ENCODE results near the gene MLXIPL. TPM values are rescaled to one million over a fixed set of nuclear protein-coding genes. Genes with fewer than 3 reads are reported as not detected.

MLXIPL gene
- total RNA-seq, 1 donor from 2014 or later: 8.7 TPM

DNA sequence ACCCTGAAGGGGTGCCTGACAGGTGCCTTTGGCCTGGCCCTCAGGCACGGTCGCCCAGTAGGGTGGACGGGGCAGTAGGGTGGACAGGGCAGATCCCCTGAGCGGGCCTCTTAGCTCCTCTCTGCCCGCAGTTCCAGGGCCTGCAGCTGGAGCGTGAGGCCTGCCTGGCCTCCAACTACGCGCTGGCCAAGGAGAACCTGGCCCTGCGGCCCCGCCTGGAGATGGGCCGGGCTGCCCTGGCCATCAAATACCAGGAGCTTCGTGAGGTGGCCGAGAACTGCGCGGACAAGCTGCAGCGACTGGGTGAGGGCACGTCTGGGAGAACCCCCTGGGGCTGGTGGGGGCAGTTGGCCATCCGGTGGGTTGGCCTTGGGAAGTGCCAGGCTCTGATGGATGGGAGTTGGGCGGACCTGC is 45.0 kb upstream of the MLXIPL start:
- Mint-ChIP-seq H3K4me3 (ENCODE audit: unreplicated experiment) (no peak overlapping the region), H3K9me3 (ENCODE audit: unreplicated experiment) (no peaks in the 10 kb centered on the region), H3K27ac (ENCODE audit: unreplicated experiment) (no peak overlapping the region), H3K4me1 (ENCODE audit: unreplicated experiment) (peaks cover 15% of the 10 kb centered on the region), H3K36me3 (ENCODE audit: low read depth, unreplicated experiment) (peaks cover 7% of the 10 kb centered on the region), H3K27me3 (ENCODE audit: unreplicated experiment) (peaks cover 11% of the 10 kb centered on the region)
- TF ChIP-seq, protein P1, sequence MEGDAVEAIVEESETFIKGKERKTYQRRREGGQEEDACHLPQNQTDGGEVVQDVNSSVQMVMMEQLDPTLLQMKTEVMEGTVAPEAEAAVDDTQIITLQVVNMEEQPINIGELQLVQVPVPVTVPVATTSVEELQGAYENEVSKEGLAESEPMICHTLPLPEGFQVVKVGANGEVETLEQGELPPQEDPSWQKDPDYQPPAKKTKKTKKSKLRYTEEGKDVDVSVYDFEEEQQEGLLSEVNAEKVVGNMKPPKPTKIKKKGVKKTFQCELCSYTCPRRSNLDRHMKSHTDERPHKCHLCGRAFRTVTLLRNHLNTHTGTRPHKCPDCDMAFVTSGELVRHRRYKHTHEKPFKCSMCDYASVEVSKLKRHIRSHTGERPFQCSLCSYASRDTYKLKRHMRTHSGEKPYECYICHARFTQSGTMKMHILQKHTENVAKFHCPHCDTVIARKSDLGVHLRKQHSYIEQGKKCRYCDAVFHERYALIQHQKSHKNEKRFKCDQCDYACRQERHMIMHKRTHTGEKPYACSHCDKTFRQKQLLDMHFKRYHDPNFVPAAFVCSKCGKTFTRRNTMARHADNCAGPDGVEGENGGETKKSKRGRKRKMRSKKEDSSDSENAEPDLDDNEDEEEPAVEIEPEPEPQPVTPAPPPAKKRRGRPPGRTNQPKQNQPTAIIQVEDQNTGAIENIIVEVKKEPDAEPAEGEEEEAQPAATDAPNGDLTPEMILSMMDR (IDR thresholded peaks at IDR 0.05; ENCODE audit: unreplicated experiment): no peak
- DNase-seq (ENCODE audit: low spot score): no peak

DNA sequence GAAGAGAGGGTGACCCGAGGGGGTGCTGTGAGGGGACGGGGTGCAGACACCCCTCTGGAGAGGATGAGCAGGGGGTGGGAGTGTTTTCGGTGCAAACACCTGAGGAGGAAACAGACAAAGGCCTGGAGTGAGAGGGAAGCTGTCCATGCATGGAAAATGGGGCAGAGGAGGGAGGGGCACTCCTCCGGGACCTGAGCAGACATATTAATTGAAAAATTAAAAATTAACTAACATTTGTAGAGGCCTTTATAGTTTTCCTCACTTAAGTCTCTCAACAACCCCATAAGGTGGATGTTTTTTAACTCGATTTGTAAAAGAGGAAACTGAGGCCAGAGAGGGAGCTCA is 44.5 kb upstream of the MLXIPL start:
- H3K4me1 Mint-ChIP-seq (ENCODE audit: unreplicated experiment): peaks cover 17% of the 10 kb centered on the region
- DNase-seq (ENCODE audit: low spot score): no peak

DNA sequence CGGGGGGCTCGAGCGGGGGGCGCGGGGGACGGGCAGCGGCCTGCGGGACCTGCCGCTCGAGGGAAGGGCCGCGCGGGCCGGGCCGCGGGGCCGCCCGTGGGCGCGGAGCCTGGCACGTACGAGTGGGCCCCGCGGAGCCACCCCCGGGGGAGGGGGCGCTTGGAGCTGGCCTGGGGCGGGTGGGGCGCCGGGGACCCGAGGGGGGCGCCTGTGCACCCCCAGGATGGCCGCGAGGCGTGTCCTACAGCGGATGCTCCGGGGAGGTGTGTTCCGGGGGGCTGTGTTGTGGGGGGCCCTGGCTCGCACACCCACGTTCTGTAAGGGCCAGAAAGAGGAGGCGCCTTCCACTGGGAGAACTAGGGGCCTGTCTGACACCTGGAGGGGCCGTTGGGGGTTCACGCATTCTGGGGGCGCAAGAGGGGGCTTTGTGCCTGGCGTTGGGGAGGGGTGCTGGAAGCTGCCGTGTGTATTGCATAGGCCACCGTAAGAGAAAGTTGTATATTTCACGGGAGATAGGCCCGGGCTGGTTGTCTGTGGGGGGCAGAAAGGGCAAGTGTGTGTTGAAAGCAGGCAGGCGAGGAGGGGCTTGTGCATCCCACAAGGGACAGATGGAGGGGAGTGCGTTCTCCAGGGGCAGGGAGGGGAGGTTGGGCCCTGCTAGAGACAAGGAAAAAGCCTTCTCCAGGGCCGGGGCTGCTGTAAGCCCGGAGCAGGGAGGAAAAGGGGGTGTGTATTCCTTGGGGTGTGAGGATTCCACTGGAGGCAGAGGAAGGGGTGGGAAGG is 44.0 kb upstream of the MLXIPL start:
- H3K36me3 Mint-ChIP-seq (ENCODE audit: low read depth, unreplicated experiment): peaks cover 9% of the 10 kb centered on the region
- H3K4me1 Mint-ChIP-seq (ENCODE audit: unreplicated experiment): peaks cover 17% of the 10 kb centered on the region
- H3K4me3 Mint-ChIP-seq (ENCODE audit: unreplicated experiment): peak overlapping the region; percentile 97
- DNase-seq (ENCODE audit: low spot score): no peak
- peaks cover 11% of the 10 kb centered on the region for H3K27me3 Mint-ChIP-seq (ENCODE audit: unreplicated experiment)
- peak overlapping the region; percentile 24 for H3K27ac Mint-ChIP-seq (ENCODE audit: unreplicated experiment)
- no peaks in the 10 kb centered on the region for H3K9me3 Mint-ChIP-seq (ENCODE audit: unreplicated experiment)
- TF ChIP-seq, protein P1 (IDR thresholded peaks at IDR 0.05; ENCODE audit: unreplicated experiment): no peak

More for the DNA sequence above, 44.5 kb upstream of the MLXIPL start:
- H3K36me3 Mint-ChIP-seq (ENCODE audit: low read depth, unreplicated experiment): peaks cover 7% of the 10 kb centered on the region
- H3K4me3 Mint-ChIP-seq (ENCODE audit: unreplicated experiment): peak overlapping the region; percentile 97
- H3K27me3 Mint-ChIP-seq (ENCODE audit: unreplicated experiment): peaks cover 11% of the 10 kb centered on the region
- peak overlapping the region; percentile 24 for H3K27ac Mint-ChIP-seq (ENCODE audit: unreplicated experiment)
- H3K9me3 Mint-ChIP-seq (ENCODE audit: unreplicated experiment): no peaks in the 10 kb centered on the region
- TF ChIP-seq, protein P1 (IDR thresholded peaks at IDR 0.05; ENCODE audit: unreplicated experiment): no peak

DNA sequence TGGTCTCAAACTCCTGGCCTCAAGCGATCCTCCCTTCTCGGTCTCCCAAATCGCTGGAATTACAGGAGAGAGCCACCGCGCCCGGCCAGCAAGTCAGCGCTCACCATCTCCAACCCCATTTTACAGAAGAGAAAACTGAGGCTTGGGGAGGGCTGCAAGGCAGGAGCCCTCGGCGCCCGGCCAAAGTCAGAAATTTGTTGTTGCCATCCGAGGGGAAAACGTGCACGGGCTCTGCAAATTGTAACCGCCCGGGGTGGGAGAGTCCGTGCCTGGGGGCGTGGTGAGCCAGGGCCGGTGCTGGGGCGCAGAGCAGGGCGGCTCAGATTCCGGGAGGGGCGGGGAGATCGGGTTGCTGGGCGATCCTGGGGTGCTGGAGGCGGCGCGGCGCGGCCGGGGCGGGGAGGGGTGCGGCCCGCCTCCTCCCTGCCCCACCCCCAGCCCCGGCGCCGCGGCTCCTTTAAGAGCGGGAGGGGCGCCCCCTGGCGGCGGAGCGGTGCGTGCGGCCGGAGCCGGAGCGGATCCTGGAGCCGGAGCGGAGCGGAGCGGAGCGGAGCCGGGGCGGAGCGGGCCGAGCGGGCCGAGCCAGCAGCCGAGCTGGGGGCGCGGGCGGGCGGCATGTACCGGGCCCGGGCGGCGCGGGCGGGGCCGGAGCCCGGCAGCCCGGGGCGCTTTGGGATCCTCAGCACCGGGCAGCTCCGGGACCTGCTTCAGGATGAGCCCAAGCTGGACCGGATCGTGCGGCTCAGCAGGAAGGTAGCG is 43.2 kb upstream of the MLXIPL start, which contains the start of gene VPS37D:
TSS of gene VPS37D (plus strand) at position 488 of the 759 bp plus-strand sequence. CDS start at position 616, 128 bp downstream.
- DNase-seq (ENCODE audit: low spot score): peak; percentile 97
- H3K27me3 Mint-ChIP-seq (ENCODE audit: unreplicated experiment): peaks cover 11% of the 10 kb centered on the region
- no peak within 1 kb of the TSS for H3K27ac Mint-ChIP-seq (ENCODE audit: unreplicated experiment)
- TF ChIP-seq, protein P1 (IDR thresholded peaks at IDR 0.05; ENCODE audit: unreplicated experiment): peak; percentile 96
- H3K4me3 Mint-ChIP-seq (ENCODE audit: unreplicated experiment): peak within 1 kb of the TSS; percentile 97
- no peaks in the 10 kb centered on the region for H3K9me3 Mint-ChIP-seq (ENCODE audit: unreplicated experiment)
- peaks cover 17% of the 10 kb centered on the region for H3K4me1 Mint-ChIP-seq (ENCODE audit: unreplicated experiment)
- peaks cover 13% of the 10 kb centered on the region for H3K36me3 Mint-ChIP-seq (ENCODE audit: low read depth, unreplicated experiment)

Data from endothelial cell (in vitro differentiated cells).